Erythroblast (primary cell): ENCODE data around the gene KCNJ15.

ENCODE experiments used
- GATA1 ChIP-seq: IDR thresholded peaks from 2 replicates; pipeline ENCODE4 v1.6.1; 2011; ENCODE audit warnings: low read depth, mild to moderate bottlenecking, control low read depth, low read length, moderate library complexity
- POLR2A ChIP-seq: IDR thresholded peaks from 2 replicates; pipeline ENCODE4 v1.6.1; 2011; ENCODE audit warnings: mild to moderate bottlenecking, low read length

GRCh38 chr21:38211321-38211720 lies 45.5 kb upstream of the KCNJ15 start:
- TF ChIP-seq POLR2A (no peak), GATA1 (no peak)
